SU-DHL-6 (cell line): ENCODE results near the gene SLC40A1.

Experiments used
- H2AFZ ChIP-seq: fragments of 200-600 bp; sonication (generic); 2 replicates; pipeline ENCODE4 v1.6.1; 2014; ENCODE audit warnings: low read depth, mild to moderate bottlenecking, moderate library complexity, mixed read lengths, antibody characterized with exemption, low read length; ENCODE audit not compliant: severe bottlenecking
- H3F3A ChIP-seq: fragments of 200-600 bp; shearing (Covaris generic); 2 replicates; pipeline ENCODE4 v1.6.0; 2016; ENCODE audit warnings: antibody characterized with exemption, mild to moderate bottlenecking; ENCODE audit not compliant: insufficient read depth
- H3K27ac ChIP-seq: fragments of 200-600 bp; sonication (generic); 2 replicates; pipeline ENCODE4 v1.5.1; 2016; ENCODE audit warnings: low read depth, mild to moderate bottlenecking, low read length, moderate library complexity, mixed read lengths
- H3K27me3 ChIP-seq: fragments of 200-600 bp; sonication (generic), shearing (Covaris generic); 2 replicates; pipeline ENCODE4 v1.6.0; 2014; ENCODE audit warnings: mild to moderate bottlenecking, low read length
- H3K36me3 ChIP-seq: fragments of 200-600 bp; sonication (generic); 2 replicates; pipeline ENCODE4 v1.6.1; 2014; ENCODE audit warnings: mild to moderate bottlenecking, low read length, mixed read lengths
- H3K4me2 ChIP-seq: fragments of 300-600, 200-600 bp; shearing (Covaris generic), sonication (generic); 2 replicates; pipeline ENCODE4 v1.6.0; 2014; ENCODE audit warnings: low read length, low read depth, mild to moderate bottlenecking; ENCODE audit not compliant: poor library complexity, severe bottlenecking
- H3K4me3 ChIP-seq: fragments of 200-600 bp; sonication (generic); 2 replicates; pipeline ENCODE4 v1.5.1; 2014; ENCODE audit warnings: antibody characterized with exemption, low read length, mild to moderate bottlenecking, mixed read lengths; ENCODE audit not compliant: insufficient read depth, poor library complexity, severe bottlenecking
- H3K79me2 ChIP-seq: fragments of 200-600 bp; sonication (generic); 2 replicates; pipeline ENCODE4 v1.6.1; 2014; ENCODE audit warnings: mild to moderate bottlenecking, low read length, moderate library complexity; ENCODE audit not compliant: insufficient read depth
- H3K9ac ChIP-seq: fragments of 200-600 bp; sonication (generic); 2 replicates; pipeline ENCODE4 v1.7.0; 2014; ENCODE audit warnings: mild to moderate bottlenecking, low read length
- H3K9me2 ChIP-seq: fragments of 200-600 bp; sonication (generic); replicated peaks from 2 replicates; pipeline ENCODE4 v1.6.1; 2014; ENCODE audit warnings: low read length; ENCODE audit not compliant: insufficient read depth
- H3K9me3 ChIP-seq: fragments of 200-600 bp; sonication (generic); 2 replicates; pipeline ENCODE4 v1.6.1; 2014; ENCODE audit warnings: low read length, mixed read lengths; ENCODE audit not compliant: insufficient read depth
- H4K20me1 ChIP-seq: fragments of 200-600 bp; sonication (generic); 2 replicates; pipeline ENCODE4 v1.6.1; 2014; ENCODE audit warnings: low read depth, mild to moderate bottlenecking, antibody characterized with exemption, low read length, moderate library complexity, mixed read lengths
- EZH2phosphoT487 ChIP-seq: fragments of 200-600 bp; sonication (generic), shearing (Covaris generic); conservative IDR thresholded peaks from 2 replicates; pipeline ENCODE4 v1.6.1; 2018; ENCODE audit warnings: mild to moderate bottlenecking, antibody characterized with exemption, low read length, moderate library complexity, mixed read lengths
- TF ChIP-seq, protein P1 (sequence below): fragments of 200-600 bp; sonication (generic); IDR thresholded peaks from one replicate; pipeline ENCODE4 v1.5.1; 2017; ENCODE audit warnings: antibody characterized with exemption, mild to moderate bottlenecking, low read length, moderate library complexity; ENCODE audit not compliant: insufficient read depth, poor library complexity, severe bottlenecking

Gene SLC40A1

DNA sequence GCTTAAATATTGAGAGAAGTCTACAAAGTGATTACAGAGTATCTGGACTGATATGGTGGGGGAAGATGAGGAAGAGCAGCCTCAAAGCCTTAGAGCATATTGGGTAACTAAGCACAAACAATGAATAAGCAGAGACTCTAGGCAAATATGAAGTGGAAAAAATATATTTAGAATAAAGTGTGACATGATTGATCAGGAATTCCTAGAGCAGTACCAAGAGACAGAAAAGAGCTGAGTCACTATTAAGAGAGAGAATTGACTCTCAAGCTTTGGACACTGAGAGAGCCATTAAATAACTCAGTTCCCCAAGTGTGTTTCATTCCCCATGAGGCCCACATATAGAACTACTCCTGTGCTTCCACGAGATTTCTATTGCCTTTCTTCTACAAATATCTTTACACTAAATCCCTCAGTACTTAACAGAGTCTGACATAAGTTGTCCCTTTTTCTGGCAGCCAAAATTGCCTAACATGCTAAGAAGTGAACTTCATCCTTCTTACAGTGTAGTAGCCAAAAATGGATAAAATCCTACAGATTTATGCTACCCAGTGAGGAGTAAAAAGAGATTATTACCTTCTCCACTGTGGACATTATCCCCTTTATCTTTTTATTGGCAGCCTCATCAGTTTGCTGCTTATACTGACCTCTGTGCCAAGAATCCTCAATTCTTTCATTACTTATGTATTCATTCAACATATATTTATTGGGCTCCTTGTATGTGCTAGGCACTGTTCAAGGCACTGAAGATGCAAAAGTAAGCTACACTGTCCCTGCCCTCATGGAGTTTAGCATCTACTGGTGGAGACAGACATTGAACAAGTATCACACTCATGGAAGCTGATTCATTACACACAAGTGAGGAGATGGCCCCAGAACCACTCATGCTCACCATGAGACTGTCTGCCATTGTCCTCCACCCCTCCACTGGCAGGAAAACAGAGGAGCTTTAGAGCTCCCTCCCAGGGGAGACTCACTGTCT lies 45.4 kb downstream of the SLC40A1 start:
- H3K4me2 ChIP-seq = no peak overlapping the region
- no peaks in the 10 kb centered on the region for H3K27me3 ChIP-seq
- no peaks in the 10 kb centered on the region for H3K9me3 ChIP-seq
- no peaks in the 10 kb centered on the region for H3K9me2 ChIP-seq
- no peaks in the 10 kb centered on the region for H4K20me1 ChIP-seq
- H3K27ac ChIP-seq = no peak overlapping the region
- no peaks in the 10 kb centered on the region for H3K36me3 ChIP-seq
- no peaks in the 10 kb centered on the region for H3F3A ChIP-seq
- no peak overlapping the region for H2AFZ ChIP-seq
- TF ChIP-seq, protein P1, sequence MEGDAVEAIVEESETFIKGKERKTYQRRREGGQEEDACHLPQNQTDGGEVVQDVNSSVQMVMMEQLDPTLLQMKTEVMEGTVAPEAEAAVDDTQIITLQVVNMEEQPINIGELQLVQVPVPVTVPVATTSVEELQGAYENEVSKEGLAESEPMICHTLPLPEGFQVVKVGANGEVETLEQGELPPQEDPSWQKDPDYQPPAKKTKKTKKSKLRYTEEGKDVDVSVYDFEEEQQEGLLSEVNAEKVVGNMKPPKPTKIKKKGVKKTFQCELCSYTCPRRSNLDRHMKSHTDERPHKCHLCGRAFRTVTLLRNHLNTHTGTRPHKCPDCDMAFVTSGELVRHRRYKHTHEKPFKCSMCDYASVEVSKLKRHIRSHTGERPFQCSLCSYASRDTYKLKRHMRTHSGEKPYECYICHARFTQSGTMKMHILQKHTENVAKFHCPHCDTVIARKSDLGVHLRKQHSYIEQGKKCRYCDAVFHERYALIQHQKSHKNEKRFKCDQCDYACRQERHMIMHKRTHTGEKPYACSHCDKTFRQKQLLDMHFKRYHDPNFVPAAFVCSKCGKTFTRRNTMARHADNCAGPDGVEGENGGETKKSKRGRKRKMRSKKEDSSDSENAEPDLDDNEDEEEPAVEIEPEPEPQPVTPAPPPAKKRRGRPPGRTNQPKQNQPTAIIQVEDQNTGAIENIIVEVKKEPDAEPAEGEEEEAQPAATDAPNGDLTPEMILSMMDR = no peak
- no peak for TF ChIP-seq EZH2phosphoT487
- H3K9ac ChIP-seq = no peak overlapping the region
- no peaks in the 10 kb centered on the region for H3K79me2 ChIP-seq
- H3K4me3 ChIP-seq = no peak overlapping the region

DNA sequence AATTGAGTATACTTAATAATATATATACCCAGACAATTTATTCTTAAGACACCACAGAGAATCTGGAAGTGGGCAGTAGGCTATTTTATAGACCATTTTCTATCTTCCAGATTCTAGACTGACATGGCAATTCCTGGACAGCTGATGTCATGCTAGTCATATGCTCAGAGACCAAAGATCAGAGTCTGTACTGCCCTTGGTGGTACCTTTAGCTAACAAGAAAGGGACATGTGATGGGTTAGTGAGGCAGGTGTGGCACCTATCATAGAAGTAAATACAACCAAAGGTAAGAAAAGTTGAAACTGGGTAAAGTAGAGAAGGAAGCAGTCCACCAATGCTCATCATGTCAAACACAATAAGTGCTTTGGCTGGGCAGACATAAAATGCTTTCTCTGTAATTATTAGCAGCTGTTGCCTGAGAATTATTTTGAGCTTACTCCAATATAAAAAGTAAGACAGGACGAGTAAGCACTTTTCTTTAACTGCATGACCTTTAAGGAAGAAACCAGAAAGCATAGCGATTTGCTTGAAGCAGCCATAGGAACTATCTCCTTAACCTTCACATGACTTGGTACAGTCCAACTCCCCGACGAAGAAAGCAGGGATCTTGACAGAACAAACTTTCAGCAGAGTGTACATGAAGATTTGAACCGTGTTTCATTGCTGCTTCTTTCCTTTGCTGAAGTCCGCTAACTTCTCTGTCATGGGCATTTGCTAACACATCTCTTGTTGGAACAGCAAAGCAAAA lies 47.1 kb downstream of the SLC40A1 start:
- TF ChIP-seq, protein P1 = no peak
- no peak for TF ChIP-seq EZH2phosphoT487
- Histone ChIP-seq H3K79me2 (no peaks in the 10 kb centered on the region), H3K4me3 (no peak overlapping the region), H3K27ac (no peak overlapping the region), H3K9me2 (no peaks in the 10 kb centered on the region), H3F3A (no peaks in the 10 kb centered on the region), H4K20me1 (no peaks in the 10 kb centered on the region), H2AFZ (no peak overlapping the region), H3K9ac (no peak overlapping the region), H3K36me3 (no peaks in the 10 kb centered on the region), H3K27me3 (no peaks in the 10 kb centered on the region), H3K9me3 (no peaks in the 10 kb centered on the region), H3K4me2 (no peak overlapping the region)

DNA sequence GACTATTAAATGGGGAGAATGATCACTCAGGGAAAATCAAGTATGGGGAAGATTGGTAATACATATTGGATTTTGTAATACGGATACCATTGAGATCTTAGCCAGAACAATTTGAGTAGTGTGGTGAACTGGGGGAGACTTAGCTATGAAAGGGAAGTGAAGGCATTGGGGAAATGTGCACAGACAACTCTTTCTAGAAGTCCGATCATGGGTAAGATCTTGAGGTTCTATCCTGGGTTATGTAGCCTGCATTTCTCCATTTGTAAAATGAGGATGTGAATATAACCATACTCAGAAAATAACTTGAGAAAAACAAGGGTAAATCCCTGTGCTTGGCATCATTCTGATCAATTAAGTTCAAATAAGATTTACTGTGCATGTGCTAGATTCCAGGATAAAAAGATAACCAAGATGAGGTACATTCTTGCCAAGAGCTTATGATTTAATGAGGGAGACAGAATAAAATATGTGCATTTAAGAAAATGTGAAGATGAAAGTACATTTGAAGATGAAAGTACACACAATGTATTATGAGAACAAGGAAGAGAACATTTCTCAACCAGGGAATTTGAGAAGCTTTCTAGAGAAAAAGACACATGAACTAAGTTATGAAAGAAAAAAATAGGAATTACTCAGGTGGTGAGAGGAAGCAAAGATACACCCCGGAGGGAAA lies 49.5 kb downstream of the SLC40A1 start:
- H3K4me2 ChIP-seq = no peak overlapping the region
- H4K20me1 ChIP-seq = no peaks in the 10 kb centered on the region
- H3K9ac ChIP-seq = no peak overlapping the region
- no peaks in the 10 kb centered on the region for H3K9me2 ChIP-seq
- H3F3A ChIP-seq = no peaks in the 10 kb centered on the region
- H3K9me3 ChIP-seq = no peaks in the 10 kb centered on the region
- no peaks in the 10 kb centered on the region for H3K27me3 ChIP-seq
- no peak overlapping the region for H3K27ac ChIP-seq
- no peak for TF ChIP-seq EZH2phosphoT487
- TF ChIP-seq, protein P1 = no peak
- H3K36me3 ChIP-seq = no peaks in the 10 kb centered on the region
- H2AFZ ChIP-seq = no peak overlapping the region
- no peak overlapping the region for H3K4me3 ChIP-seq
- no peaks in the 10 kb centered on the region for H3K79me2 ChIP-seq
